Esophagus squamous epithelium (tissue), 5 donors: Measurements from ENCODE around the gene ARHGEF33. TPM values are rescaled to one million over a fixed set of nuclear protein-coding genes. Genes with fewer than 3 reads are reported as not detected.

ENCODE experiments used
- DNase-seq: peaks from one replicate; lab custom pipeline; 2025; lab: John Stamatoyannopoulos, UW
- H3K27ac ChIP-seq, 4 donors: fragments of 200-600 bp; sonication (generic); one replicate each; pipeline ENCODE4 v1.5.1; 2016 to 2019; ENCODE audit warnings: mild to moderate bottlenecking in 1 of 4
- H3K27me3 ChIP-seq, 4 donors: fragments of 200-600 bp; sonication (generic); 1 replicate in 3 of 4; 2 replicates in 1 of 4; pipeline versions ENCODE4 v1.5.1 to v1.6.0; 2017 to 2021; ENCODE audit warnings: antibody characterized with exemption in 1 of 4
- H3K36me3 ChIP-seq, 3 donors: fragments of 200-600 bp; sonication (generic); one replicate each; pipeline ENCODE4 v1.5.1; 2016 to 2019
- H3K4me1 ChIP-seq, 3 donors: fragments of 200-600 bp; sonication (generic); one replicate each; pipeline ENCODE4 v1.5.1; 2017 to 2019
- H3K4me3 ChIP-seq, 4 donors: fragments of 200-600 bp; sonication (generic); 1 replicate in 3 of 4; 2 replicates in 1 of 4; pipeline ENCODE4 v1.5.1; 2016 to 2019; ENCODE audit warnings: mild to moderate bottlenecking in 2 of 4, moderate library complexity in 1 of 4
- H3K9me3 ChIP-seq, 3 donors: fragments of 200-600 bp; sonication (generic); one replicate each; pipeline ENCODE4 v1.5.1; 2016 to 2019
- CTCF ChIP-seq, 6 experiments: fragments of 450-650 bp in 4 of 6; fragments of 200-600 bp in 2 of 6; sonication (generic) in 2 of 6; IDR thresholded peaks; one replicate each; pipeline ENCODE4 v1.5.1; 2016 to 2019; ENCODE audit warnings: antibody characterized with exemption in 6 of 6, mild to moderate bottlenecking in 4 of 6, moderate library complexity in 4 of 6
- POLR2A ChIP-seq, 4 donors: fragments of 450-650 bp; IDR thresholded peaks; one replicate each; pipeline ENCODE4 v1.6.1; 2017; ENCODE audit warnings: antibody characterized with exemption in 4 of 4, mild to moderate bottlenecking in 4 of 4, moderate library complexity in 3 of 4
- WGBS, 2 donors: methylation state at CpG; one replicate each; pipeline ENCODE4 v1.1.5; 2018; 5-methylcytosine and 5-hydroxymethylcytosine counted together
- intact Hi-C: fragments of 100-400 bp; cut with DNase I; formaldehyde crosslinking; loops from one replicate; pipeline ENCODE4 v1.15.0; 2022
- total RNA-seq, 4 donors: library from RNA; depleted of rRNA; stranded (reverse); fragments of >200 nt; gene quantifications; one replicate each; pipeline ENCODE4 v1.1.0, GENCODE V29; 2016
- donor health status: DM: yes; HTN: yes; CAD: no.

Gene ARHGEF33
- under 1 TPM; 0.04 to 0.49 (median 0.35) TPM for total RNA-seq

- H3K4me1 ChIP-seq, result no peaks in the 10 kb centered on the region
- TF ChIP-seq POLR2A (IDR thresholded peaks at IDR 0.05) (no peak), CTCF (IDR thresholded peaks at IDR 0.05) (no peak)
- no peaks in the 10 kb centered on the region for H3K36me3 ChIP-seq
- H3K27me3 ChIP-seq, result no peaks in the 10 kb centered on the region
- intact Hi-C loops, result no loop called here
- H3K9me3 ChIP-seq, result no peaks in the 10 kb centered on the region
- no peak for DNase-seq
- 87 to 89% methylated on average over 3 of the region's 3 CpGs for WGBS, 2 donors
- H3K4me3 ChIP-seq, result no peak within 1 kb of the TSS
- no peak within 1 kb of the TSS for H3K27ac ChIP-seq
These were observed at the start of gene ARHGEF33 for GRCh38 chr2:38889575-38889974. Gene ARHGEF33, plus strand, starts transcription at chr2:38889875. Its CDS starts 29,573 bp downstream, at chr2:38919448.

GRCh38 chr2:38850045-38850444, 39.6 kb upstream of the ARHGEF33 start:
- H3K36me3 ChIP-seq, result peaks cover 0 to 84% (median 6%) of the 10 kb centered on the region in 3 donors

GRCh38 chr2:38856165-38856564, 33.5 kb upstream of the ARHGEF33 start:
- 87 to 100% methylated on average over 1 of the region's 1 CpG for WGBS, 2 donors
- no peaks in the 10 kb centered on the region for H3K27me3 ChIP-seq
- H3K4me1 ChIP-seq, result peaks cover 0 to 11% (median 0%) of the 10 kb centered on the region in 3 donors
- intact Hi-C loops, result no loop called here
- no peak overlapping the region for H3K4me3 ChIP-seq
- no peak for TF ChIP-seq POLR2A (IDR thresholded peaks at IDR 0.05)
- no peak for TF ChIP-seq CTCF (IDR thresholded peaks at IDR 0.05)
- no peak for DNase-seq
- H3K36me3 ChIP-seq, result peaks cover 8 to 91% (median 14%) of the 10 kb centered on the region in 3 donors
- H3K27ac ChIP-seq, result peak overlapping the region in 1 of 4 donors; percentile 9
- no peaks in the 10 kb centered on the region for H3K9me3 ChIP-seq

More at GRCh38 chr2:38850045-38850444, 39.6 kb upstream of the ARHGEF33 start:
- H3K9me3 ChIP-seq, result no peaks in the 10 kb centered on the region
- intact Hi-C loops, result no loop called here
- no peak overlapping the region for H3K4me3 ChIP-seq
- TF ChIP-seq POLR2A (IDR thresholded peaks at IDR 0.05) (no peak), CTCF (IDR thresholded peaks at IDR 0.05) (no peak)
- no peaks in the 10 kb centered on the region for H3K27me3 ChIP-seq
- no peaks in the 10 kb centered on the region for H3K4me1 ChIP-seq
- H3K27ac ChIP-seq, result no peak overlapping the region
- DNase-seq, result no peak
- WGBS, 2 donors, result 60 to 78% methylated on average over 3 of the region's 3 CpGs

GRCh38 chr2:38862476-38862875, 27.2 kb upstream of the ARHGEF33 start:
- Histone ChIP-seq H3K27ac (no peak overlapping the region), H3K9me3 (no peaks in the 10 kb centered on the region), H3K4me1 (peaks cover 0 to 7% (median 0%) of the 10 kb centered on the region in 3 donors), H3K4me3 (no peak overlapping the region), H3K27me3 (no peaks in the 10 kb centered on the region), H3K36me3 (peaks cover 8 to 75% (median 12%) of the 10 kb centered on the region in 3 donors)
- no peak for DNase-seq
- TF ChIP-seq POLR2A (IDR thresholded peaks at IDR 0.05) (no peak), CTCF (IDR thresholded peaks at IDR 0.05) (no peak)
- intact Hi-C loops, result no loop called here

GRCh38 chr2:38863061-38863695, 26.5 kb upstream of the ARHGEF33 start:
- Histone ChIP-seq H3K27me3 (no peaks in the 10 kb centered on the region), H3K4me3 (no peak overlapping the region), H3K27ac (no peak overlapping the region), H3K9me3 (no peaks in the 10 kb centered on the region), H3K4me1 (peaks cover 0 to 8% (median 0%) of the 10 kb centered on the region in 3 donors), H3K36me3 (peaks cover 8 to 73% (median 12%) of the 10 kb centered on the region in 3 donors)
- 48 to 83% methylated on average over 2 of the region's 2 CpGs for WGBS, 2 donors
- intact Hi-C loops, result no loop called here
- no peak for DNase-seq
- no peak for TF ChIP-seq CTCF (IDR thresholded peaks at IDR 0.05)
